Peyer's patch (tissue), 4 donors: Measurements from ENCODE around the gene DVL1.

ENCODE experiments used
- POLR2A ChIP-seq, 2 donors: fragments of 450-650 bp; IDR thresholded peaks; one replicate each; pipeline ENCODE4 v1.5.1; 2017; ENCODE audit warnings: antibody characterized with exemption in 2 of 2, mild to moderate bottlenecking in 2 of 2, moderate library complexity in 2 of 2
- TF ChIP-seq, protein P1 (sequence below), 6 experiments: fragments of 450-650 bp in 4 of 6; fragments of 200-600 bp in 2 of 6; sonication (generic) in 1 of 6; IDR thresholded peaks; one replicate each; pipeline ENCODE4 v1.5.1; 2017 to 2019; ENCODE audit warnings: antibody characterized with exemption in 6 of 6, mild to moderate bottlenecking in 3 of 6, moderate library complexity in 1 of 6

- TF ChIP-seq, protein P1, sequence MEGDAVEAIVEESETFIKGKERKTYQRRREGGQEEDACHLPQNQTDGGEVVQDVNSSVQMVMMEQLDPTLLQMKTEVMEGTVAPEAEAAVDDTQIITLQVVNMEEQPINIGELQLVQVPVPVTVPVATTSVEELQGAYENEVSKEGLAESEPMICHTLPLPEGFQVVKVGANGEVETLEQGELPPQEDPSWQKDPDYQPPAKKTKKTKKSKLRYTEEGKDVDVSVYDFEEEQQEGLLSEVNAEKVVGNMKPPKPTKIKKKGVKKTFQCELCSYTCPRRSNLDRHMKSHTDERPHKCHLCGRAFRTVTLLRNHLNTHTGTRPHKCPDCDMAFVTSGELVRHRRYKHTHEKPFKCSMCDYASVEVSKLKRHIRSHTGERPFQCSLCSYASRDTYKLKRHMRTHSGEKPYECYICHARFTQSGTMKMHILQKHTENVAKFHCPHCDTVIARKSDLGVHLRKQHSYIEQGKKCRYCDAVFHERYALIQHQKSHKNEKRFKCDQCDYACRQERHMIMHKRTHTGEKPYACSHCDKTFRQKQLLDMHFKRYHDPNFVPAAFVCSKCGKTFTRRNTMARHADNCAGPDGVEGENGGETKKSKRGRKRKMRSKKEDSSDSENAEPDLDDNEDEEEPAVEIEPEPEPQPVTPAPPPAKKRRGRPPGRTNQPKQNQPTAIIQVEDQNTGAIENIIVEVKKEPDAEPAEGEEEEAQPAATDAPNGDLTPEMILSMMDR (IDR thresholded peaks at IDR 0.05): no peak
- TF ChIP-seq POLR2A (IDR thresholded peaks at IDR 0.05): no peak
Observed at GRCh38 chr1:1302951-1303509, 46.2 kb downstream of the DVL1 start.
